Bronchial epithelial cell (primary cell): ENCODE data around the gene GARIN5B. TPM values are rescaled to one million over a fixed set of nuclear protein-coding genes. Genes with fewer than 3 reads are reported as not detected.

Experiments used
- DNase-seq: peaks from one replicate; pipeline ENCODE4 v3.0.0-alpha.2; 2010; ENCODE audit warnings: low read depth
- FAIRE-seq: peaks from 2 replicates; lab custom pipeline; 2011; peaks lifted over from hg19 to GRCh38; lab: Jason Lieb, UNC
- H3K27me3 ChIP-seq: 2 replicates; pipeline ENCODE4 v1.5.1; 2011; ENCODE audit warnings: low read length; ENCODE audit not compliant: control insufficient read depth, insufficient read depth
- H3K36me3 ChIP-seq: 2 replicates; pipeline ENCODE4 v1.5.1; 2011; ENCODE audit warnings: low read length; ENCODE audit not compliant: control insufficient read depth, insufficient read depth
- H3K4me3 ChIP-seq: 2 replicates; pipeline ENCODE4 v1.5.1; 2011; ENCODE audit warnings: mild to moderate bottlenecking, low read depth, low read length, control low read depth
- CTCF ChIP-seq: IDR thresholded peaks from 2 replicates; pipeline ENCODE4 v1.5.1; 2011; ENCODE audit warnings: mild to moderate bottlenecking, moderate library complexity, low read length, control low read depth, inconsistent platforms; ENCODE audit not compliant: insufficient read depth, severe bottlenecking
- total RNA-seq: library from RNA; depleted of rRNA; stranded (reverse); fragments of >200 nt; gene quantifications from 2 replicates; pipeline ENCODE4 v1.2.1, GENCODE V29; 2014

The GARIN5B gene
- total RNA-seq, 1 donor from 2014 or later = not detected

- Histone ChIP-seq H3K36me3 (no peaks in the 10 kb centered on the region), H3K27me3 (peaks cover 3% of the 10 kb centered on the region), H3K4me3 (no peak overlapping the region)
- FAIRE-seq (no peak), DNase-seq (no peak)
- no peak for TF ChIP-seq CTCF
Observed at GRCh38 chr19:55379174-55379573, 16.1 kb upstream of the GARIN5B start.

GRCh38 chr19:55377356-55378131 lies 14.5 kb upstream of the GARIN5B start:
- Histone ChIP-seq H3K27me3 (peaks cover 3% of the 10 kb centered on the region), H3K4me3 (no peak overlapping the region), H3K36me3 (no peaks in the 10 kb centered on the region)
- DNase-seq (no peak), FAIRE-seq (no peak)
- TF ChIP-seq CTCF = no peak

- peaks cover 5% of the 10 kb centered on the region for H3K27me3 ChIP-seq
- H3K36me3 ChIP-seq = no peaks in the 10 kb centered on the region
- no peak within 1 kb of the TSS for H3K4me3 ChIP-seq
- FAIRE-seq (no peak), DNase-seq (no peak)
- TF ChIP-seq CTCF = no peak
Observed at GRCh38 chr19:55376241-55376933, 13.3 kb upstream of the GARIN5B start, which contains the start of gene TMEM190. Gene TMEM190, plus strand, starts transcription at chr19:55376826. Its CDS starts 28 bp downstream, at chr19:55376854.

DNA sequence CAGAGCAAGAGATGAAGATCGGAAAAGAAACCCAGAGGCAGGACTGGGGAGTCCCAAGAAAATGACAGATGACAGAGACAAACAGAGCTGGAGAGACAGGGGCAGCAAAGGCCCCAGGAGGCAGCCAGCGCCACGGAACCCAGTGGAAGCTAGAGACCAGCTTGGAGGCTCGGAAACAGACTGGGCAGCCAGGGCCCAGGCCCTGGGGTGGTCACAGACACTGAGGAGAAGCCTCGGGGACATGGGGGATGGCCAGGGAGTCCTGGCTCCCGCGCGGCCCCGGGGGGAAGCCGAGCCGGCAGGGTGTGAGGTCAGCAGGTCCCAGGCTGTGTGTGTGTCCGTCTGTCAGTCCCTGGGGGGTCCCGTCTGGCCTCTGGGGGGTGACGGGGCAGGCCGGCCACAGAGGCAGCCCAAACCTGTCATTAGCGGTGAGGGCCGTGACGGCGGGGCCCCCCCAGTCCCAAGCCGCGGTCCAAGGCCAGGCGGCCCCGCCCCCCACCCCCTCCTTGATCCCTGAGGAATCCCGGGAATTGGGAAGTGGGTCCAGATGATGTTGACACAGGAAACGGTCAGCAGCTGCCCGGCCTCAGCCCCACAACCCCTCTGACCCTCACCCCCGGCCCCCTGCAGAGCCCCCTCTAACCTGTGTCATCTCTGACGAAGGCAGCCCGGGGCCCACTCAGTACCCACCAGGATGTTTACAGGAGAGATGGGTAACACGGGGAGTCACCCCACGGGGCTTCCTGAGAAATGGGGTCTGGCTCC lies 11.1 kb upstream of the GARIN5B start:
- FAIRE-seq (no peak), DNase-seq (no peak)
- no peaks in the 10 kb centered on the region for H3K36me3 ChIP-seq
- peaks cover 5% of the 10 kb centered on the region for H3K27me3 ChIP-seq
- no peak overlapping the region for H3K4me3 ChIP-seq
- TF ChIP-seq CTCF = no peak

DNA sequence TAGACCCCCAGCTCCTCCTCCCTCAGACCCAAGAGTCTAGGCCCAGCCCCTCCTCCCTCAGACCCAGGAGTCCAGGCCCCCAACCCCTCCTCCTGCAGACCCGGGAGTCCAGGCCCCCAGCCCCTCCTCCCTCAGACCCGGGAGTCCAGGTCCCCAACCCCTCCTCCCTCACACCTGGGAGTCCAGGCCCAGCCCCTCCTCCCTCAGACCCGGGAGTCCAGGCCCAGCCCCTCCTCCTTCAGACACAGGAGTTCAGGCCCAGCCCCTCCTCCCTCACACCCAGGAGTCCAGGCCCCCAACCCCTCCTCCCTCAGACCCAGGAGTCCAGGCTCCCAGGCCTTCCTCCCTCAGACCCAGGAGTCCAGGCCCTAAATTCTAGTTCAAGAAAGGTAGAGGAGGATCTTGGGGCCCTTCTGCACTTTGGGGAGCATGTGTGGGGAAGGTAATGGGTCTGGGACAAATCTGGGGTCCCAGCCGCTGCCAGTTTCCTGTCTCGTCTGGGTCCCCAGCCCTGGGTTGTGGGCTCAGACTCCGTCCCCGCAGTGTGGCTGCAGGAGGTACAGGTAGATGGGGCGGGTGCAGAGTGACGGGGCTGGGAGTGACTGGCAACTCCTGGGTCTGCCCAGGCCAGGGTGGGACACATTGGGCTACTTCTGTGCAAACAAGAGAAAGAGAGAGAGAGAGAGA lies 10.4 kb upstream of the GARIN5B start:
- peaks cover 5% of the 10 kb centered on the region for H3K27me3 ChIP-seq
- no peak for TF ChIP-seq CTCF
- DNase-seq = no peak
- no peak overlapping the region for H3K4me3 ChIP-seq
- H3K36me3 ChIP-seq = no peaks in the 10 kb centered on the region
- FAIRE-seq = no peak
